Left ventricle myocardium superior (tissue), 1 donor: ENCODE measurements around the gene PGC. TPM values are rescaled to one million over a fixed set of nuclear protein-coding genes. Genes with fewer than 3 reads are reported as not detected.
A peak's percentile ranks its signal among the peaks of the same experiment; 100 is the strongest.

ENCODE experiments used
- ATAC-seq: fragments of 200-7000 bp; cut with Tn5 transposase; one replicate; pipeline ENCODE4 v1.9.1; 2020; ENCODE audit warnings: mild to moderate bottlenecking, moderate library complexity
- DNase-seq: peaks from one replicate; pipeline ENCODE4 v3.0.0-alpha.2; 2020
- intact Hi-C: fragments of 100-400 bp; cut with micrococcal nuclease; formaldehyde crosslinking; loops from one replicate; pipeline ENCODE4 v1.11.0; 2022
- total RNA-seq: library from RNA; stranded (reverse); fragmentation: NEBNext Ultra II Directional; extraction: Animal tissue kit (Norgen Biotek cat#: 25700); gene quantifications from one replicate; pipeline ENCODE4 v1.2.1, GENCODE V29; 2021
- donor health status: DM: no; HTN: yes; CAD: no; lungs with severe emphysema.

Gene PGC
- total RNA-seq, 1 donor from 2014 or later, result not detected

DNA sequence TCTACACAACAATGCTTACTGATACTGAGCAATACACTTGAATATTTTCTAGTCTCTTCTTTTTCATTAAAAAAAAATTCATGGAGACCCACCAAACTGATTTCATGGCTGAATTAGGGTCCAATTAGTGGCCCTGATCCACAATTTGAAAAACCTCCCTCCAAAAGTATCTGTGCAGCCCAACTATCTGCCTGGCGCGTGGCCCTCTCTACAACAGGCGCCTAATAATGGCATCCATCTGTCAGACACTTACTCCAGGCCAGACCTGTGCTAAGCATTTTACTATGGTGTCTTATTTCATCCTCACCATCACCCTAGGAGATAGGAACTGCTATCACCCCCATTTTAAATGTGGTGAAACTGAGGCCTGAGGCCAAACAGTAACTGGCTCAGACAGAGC is 25.8 kb downstream of the PGC start:
- ATAC-seq (no peak), DNase-seq (no peak)
- intact Hi-C loops, result no loop called here

DNA sequence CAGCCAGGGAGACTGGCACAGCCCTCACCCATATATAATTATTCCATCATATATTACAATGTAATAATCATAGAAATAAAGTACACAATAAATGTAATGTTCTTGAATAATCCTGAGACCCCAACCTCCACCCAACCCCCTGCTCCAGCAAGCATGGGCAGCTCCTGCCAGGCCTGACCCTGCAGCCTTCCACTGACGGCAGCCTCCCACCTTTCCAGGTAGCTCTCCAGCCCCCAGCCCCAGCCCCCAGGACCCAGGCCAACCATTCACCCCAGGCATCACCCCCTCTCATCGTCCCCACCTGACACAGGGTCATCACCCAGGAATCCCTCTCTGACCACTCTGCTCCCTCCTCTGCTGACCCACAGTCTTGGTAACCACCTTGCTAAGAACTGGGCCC is 26.4 kb downstream of the PGC start:
- intact Hi-C loops, result no loop called here
- DNase-seq, result no peak
- ATAC-seq, result no peak

DNA sequence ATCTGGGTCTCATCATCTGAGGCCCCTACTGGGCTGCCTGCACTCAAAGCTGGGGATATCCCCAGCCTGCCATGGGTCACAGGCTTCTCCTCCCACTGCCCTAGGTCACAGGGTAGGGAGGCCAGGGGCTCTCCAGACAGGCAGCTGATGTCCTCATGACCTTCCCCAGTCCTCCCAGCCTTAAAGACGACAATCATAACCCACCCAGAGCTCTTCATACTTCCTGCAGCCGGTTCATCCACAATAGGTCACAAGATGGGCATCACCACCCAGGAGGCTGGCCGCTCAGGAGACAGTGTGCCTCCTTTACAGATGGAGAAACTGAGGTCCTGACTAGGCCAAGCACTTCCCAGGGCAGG is 27.0 kb downstream of the PGC start:
- ATAC-seq (no peak), DNase-seq (no peak)
- intact Hi-C loops, result no loop called here

DNA sequence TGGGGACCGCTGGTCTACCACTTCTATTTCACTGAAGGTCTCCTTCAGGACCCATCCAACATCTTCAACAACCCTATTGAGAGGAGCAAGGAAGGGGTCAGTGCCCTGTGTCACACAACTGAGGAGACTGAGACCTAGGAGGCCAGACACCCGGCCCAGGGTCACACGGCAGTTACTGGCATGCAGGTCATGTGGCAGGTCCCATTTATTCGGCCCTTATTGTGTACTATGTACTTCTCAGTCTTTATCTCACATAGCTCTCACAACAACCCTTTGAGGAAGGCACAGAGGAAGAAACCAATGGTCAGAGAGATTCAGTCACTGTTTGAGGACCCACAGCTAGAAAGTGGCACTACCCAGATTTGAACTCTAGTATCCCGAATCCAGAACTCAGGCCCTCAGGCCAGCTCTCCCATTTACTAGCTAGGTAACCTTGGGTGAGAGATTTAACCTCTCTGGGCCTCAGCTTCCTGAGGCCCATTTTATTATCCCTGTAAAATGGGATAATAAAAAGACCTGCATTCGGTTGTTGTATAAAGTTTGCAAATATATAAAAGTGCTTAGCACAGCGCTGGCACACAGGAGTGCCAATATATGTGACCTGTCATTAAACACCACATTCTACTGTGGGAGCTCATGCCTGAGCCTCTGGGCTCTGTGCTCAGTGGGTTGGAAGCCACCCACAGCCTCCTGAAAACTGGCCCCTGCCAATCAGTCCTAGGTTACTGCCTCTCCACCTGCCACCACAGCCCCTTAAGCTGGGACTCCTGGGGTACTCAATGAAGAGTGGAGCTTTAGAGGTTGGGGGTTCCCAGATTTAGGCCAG is 27.5 kb downstream of the PGC start:
- ATAC-seq, result no peak
- DNase-seq, result no peak
- intact Hi-C loops, result no loop called here

DNA sequence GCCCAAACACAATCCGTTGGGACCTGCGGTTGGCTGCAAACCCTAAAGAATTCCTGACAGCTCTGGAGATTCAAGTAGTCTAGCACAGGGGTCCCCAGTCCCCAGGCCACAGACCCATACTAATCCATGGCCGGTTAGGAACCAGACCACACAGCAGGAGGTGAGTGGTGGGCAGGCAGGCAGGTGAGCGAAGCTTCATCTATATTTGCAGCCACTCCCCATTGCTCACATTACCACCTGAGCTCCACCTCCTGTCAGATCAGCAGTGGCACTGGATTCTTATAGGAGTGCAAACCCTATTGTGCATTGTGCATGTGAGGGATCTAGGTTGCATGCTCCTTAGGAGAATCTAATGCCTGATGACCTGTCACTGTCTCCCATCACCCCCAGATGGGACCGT is 28.4 kb downstream of the PGC start:
- intact Hi-C loops, result no loop called here
- no peak for DNase-seq
- ATAC-seq, result no peak

DNA sequence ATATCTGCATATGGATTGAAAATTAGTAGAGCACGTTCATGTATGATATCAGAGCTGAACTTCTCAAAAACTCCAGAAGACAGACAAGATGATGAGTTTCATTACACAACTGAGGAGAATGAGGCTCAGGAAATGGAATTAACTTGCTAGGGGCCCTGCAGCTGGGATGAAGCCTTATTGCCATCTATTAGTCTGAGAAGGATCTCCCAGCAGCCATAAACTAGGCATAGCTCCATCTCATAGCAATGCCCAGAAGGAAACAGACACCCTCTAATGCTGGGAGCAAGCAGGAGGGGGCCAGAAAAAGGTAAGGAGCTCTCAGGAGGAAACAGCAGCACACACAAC is 29.8 kb downstream of the PGC start:
- ATAC-seq, result no peak
- DNase-seq, result no peak
- intact Hi-C loops, result no loop called here

DNA sequence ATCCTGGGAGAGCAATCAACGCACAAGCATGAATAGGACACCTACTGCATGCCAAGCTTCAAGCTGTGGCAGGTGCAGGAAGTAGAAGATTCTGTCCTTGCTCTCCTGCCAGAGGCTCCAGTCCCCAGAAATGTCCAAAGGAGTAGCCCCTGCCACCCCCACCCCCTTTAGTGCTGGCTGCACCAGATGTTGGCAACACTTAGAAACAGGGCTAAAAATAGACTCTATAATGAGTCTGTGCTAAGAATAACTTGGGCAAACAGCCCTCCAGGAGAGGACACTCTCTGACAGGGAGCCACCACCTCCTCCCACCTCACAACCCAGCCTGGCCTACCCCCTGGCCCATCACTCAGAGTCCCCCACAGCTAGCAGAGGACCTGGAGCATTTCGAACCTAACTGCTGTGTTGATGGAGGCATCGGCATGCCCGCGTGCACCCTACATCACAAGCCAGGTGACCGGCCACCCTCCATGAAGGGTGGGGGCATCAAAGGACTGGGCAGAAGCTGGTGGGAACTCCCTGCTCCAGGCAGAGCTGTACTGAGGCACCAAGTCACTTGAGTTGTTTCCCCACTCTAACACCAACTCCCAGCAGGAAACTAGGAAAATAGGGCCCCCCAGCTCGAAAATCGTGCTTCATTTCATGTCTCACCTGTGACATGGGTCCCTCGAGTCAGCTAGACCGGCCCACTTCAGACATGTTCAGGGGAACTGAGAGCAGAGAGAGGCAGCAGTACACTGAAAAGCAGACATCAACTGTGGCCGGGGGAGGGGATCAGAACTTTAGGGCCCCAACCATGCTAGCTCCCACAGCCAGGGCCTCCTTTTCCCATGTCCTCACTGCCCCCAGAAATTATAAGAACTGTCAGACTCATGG is 30.4 kb downstream of the PGC start:
- DNase-seq (peak; percentile 63), ATAC-seq (peak; percentile 63)
- intact Hi-C loops, result no loop called here

DNA sequence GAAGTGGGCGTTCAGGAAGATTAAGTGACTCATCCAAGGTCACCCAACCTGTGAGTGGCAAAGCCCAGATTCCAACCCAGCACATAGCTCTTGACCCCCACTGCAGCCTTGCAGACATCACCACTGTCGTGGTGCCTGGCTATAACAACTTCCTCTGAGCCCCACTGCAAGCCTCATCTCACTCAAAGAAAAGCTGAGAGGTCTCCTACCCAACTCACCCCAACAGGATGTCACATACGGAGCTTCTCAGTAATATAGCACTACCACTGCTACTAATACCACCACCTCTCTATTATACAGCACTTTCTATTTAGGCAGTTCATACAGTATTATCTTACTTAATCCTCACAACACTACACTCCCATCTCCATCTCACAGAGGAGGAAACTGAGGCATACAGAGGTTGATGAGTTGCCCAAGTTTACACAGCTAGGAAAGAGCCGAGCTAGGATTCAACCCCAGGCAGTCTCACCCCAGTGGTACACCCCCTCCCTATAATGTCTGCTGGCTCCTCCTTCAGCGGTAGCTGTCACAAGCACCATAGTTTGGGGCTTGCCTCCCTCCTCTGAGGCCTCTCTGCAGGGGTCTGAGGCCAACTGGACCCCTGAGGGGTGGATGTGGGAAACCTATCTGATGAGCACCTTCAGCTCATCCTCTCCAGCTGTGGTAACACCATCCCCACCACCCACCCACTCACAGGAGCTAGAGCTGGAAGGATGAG is 31.2 kb downstream of the PGC start:
- ATAC-seq, result no peak
- no peak for DNase-seq
- intact Hi-C loops, result no loop called here

DNA sequence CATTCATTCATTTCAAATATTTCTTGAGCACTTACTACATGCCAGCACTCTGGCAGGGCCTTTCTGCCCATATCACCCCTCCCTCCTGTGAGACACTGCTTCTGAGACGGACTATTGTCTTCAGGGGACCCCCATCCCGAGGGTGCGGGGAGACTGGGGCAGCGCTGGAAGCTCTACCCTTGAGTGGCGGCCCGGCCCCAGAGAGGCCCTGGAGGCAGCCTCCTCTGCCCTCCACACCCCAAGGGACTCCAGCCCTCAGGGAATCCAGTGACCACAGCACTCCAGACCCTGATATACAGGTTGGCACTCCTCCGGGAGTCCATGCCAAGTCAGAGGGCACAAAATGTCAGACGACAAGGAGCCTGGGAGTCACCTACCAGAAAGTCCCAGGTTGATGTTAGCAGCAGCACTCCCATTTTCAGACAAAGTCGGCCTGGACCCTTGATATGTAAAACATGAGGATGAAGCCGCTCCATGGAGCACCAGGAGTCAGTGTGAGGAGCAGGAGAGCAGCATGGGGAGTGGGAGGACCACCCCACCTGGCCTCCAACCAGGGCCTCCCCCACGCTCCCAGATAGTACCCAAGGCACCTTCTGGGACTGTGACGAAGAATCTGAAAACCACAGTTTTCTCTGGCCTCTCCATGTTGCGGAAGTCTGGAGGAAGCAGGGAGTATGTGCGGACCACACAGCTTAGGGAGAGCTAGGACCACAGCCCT is 32.5 kb downstream of the PGC start:
- DNase-seq (peak; percentile 50), ATAC-seq (peak; percentile 0)
- intact Hi-C loops, result no loop called here

DNA sequence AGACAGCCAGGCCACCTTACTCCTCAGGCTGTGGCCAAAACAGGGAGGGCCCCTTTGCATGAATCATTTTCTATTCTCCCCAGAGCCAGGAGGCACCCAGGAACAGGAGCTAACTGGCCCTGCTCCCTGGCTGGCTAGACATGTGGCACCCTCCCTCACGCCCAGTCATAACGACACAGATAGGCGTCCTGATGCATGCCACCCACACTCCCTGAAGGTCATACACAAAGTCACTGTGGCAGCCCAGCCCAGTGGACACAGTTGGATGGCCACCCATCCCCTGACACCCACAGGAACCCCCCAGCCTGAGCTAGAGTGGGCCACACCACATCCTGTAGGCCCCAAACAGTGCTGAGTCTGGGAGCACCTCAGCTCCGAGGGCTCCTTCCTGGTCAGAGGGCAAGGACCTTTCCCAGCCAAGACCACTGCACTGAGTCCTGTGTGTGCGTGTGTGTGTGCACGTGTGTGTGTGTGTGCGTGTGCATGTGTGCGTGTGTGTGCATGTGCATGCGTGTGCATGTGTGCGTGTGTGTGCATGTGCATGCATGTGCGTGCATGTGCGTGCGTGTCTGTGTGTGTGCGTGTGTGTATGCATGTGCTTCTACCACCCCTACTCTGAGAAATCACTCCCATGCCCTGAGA is 33.4 kb downstream of the PGC start:
- ATAC-seq (peak; percentile 26), DNase-seq (peak; percentile 51)
- intact Hi-C loops, result no loop called here

DNA sequence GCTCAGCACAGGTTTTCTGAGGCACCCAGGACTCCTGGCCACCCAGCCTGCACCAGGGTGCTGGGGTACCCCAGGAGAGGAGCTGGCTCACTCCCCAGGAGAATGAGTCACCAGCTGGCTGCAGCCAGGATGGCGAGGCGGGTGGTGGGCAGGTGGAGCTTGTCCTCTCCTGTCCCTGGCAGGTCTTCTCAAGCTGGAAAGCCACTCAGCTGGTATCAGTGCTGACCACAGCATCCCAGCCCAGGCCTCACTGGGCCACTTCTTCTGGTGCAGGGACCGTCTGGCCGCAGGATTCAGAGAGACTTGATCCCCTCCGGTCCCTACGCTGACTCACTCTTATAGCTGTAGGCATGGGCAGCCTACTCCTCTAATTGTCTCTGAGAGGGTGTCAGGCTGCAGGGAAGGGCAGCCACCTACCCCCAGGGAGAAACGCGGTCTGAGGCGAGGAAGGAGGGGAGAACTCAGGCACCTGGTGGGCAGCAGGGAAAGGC is 34.0 kb downstream of the PGC start:
- DNase-seq, result peak; percentile 81
- intact Hi-C loops, result no loop called here
- peak; percentile 70 for ATAC-seq

DNA sequence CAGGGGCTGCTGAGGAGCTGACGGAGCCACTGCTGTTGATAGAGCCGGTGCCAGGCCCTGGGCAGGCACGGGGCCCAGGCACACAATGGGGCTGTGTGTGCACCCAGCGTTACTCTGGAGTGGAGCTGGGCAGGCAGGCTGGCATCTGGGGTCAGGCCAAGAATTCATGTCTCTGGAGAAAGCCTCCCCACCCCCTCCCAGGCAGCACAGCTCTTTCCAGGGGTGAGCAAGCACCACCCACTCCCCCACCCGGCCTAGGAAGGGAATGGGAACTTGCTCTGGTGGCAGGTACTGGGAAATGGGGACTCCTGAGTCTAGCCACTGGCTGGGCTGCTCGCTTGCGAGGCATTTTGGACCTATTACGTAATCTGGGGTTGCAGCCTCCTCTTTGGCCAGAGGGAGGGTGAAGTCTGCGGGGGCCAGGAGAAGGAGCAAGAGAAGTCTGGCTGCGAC is 34.5 kb downstream of the PGC start:
- intact Hi-C loops, result no loop called here
- peak; percentile 90 for DNase-seq
- ATAC-seq, result peak; percentile 77

DNA sequence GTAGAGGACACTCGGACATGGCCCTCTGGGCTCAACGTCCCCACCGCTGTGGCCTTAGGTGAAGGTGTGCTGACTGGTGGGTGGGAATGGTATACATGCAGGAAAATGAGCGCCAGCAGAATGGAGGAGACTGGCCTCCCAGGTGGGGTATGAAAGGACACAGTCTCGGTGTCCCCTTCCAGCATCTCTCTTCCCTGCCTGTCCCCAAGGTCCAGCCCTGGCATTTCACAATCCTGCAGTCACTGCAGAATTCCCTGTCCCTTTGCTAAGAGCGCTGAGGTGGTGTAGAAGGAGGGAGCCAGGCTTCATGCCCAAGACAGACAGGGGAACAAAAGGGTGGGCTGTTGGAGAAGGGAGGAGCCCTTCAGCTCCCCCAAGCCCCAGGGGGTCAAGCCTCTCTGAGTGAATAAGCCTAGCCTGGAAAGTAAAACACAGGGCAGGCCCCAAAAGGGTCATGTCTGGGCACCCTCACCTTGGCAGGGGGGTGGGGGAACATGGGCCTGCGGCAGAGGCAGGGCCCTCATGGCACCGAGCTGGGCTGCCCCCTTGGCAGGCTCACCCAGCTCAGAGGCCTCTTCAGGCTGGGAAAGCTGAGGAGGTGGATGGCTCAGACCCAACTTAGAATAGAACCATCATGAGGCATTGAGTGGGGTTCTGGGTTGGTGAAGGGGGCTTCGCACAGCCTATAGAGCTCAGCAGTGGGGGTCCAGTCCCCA is 35.7 kb downstream of the PGC start:
- no peak for DNase-seq
- no peak for ATAC-seq
- intact Hi-C loops, result no loop called here

DNA sequence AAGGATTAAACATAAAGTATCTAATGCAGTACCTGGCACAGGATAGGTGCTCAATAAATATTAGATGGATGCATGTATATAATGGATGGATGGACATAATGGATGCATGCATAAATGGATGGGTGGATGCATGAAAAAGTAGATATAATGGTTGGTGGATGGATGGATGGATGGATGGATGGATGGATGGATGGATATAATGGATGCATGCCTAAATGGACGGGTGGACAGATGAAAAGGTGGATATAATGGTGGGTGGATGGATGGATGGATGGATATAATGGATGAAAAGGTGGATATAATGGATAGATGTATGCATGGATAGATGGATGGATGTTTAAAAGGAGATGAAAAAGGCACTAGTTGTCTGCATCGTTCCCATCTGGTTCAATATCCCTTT is 37.8 kb downstream of the PGC start:
- intact Hi-C loops, result no loop called here

DNA sequence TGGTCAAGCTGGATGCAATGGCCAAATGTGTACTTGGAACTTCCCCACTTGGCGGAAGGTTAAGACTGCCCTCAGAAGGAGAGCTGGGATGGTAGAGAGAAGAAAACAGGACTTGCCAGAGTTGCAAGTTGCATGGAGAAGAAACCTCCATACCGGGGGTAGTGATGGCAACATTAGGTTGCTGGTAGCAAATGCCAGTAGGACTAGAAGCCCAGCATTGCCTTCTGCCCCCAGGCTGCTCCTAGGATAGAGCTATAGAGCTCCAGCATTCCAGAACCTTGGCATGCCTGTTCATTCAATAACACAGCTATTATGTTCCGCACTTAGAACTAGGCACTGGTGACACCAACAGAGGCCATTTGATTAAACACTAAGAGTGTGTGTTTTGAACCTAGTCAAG is 38.3 kb downstream of the PGC start:
- intact Hi-C loops, result no loop called here
- DNase-seq (no peak), ATAC-seq (no peak)

More for the DNA sequence above, 37.8 kb downstream of the PGC start:
- DNase-seq (no peak), ATAC-seq (no peak)

DNA sequence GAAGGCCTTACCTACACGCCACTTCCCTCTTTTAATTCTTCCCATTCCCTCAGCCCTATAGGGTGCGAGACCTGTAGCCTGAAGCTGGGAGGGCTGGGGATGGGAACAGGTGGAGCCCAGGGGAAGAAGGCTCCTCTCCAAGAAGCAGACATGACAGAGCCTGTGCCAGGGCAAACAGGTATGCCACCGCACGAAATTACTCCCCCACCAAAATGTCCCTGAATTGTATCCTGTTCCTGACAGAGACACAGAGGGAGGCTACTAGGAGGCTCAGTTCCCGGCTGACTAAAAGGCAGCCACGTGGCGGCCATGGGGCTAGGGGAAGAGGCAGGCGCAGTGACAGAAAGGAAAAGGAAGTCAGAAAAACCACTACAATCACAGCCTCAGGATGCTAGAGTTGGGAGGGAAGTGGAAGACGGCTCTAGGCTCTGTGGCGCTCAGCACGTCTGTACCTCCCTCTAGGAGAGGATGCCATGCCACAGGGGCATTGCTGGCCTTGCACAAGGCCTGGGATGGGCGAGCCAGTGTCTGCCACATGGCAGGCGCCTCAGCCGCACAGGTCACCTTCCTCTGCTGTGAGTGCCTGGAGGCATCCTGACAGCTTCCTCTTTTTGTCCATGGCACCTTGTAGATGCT is 39.5 kb downstream of the PGC start:
- DNase-seq (peak; percentile 63), ATAC-seq (no peak)

DNA sequence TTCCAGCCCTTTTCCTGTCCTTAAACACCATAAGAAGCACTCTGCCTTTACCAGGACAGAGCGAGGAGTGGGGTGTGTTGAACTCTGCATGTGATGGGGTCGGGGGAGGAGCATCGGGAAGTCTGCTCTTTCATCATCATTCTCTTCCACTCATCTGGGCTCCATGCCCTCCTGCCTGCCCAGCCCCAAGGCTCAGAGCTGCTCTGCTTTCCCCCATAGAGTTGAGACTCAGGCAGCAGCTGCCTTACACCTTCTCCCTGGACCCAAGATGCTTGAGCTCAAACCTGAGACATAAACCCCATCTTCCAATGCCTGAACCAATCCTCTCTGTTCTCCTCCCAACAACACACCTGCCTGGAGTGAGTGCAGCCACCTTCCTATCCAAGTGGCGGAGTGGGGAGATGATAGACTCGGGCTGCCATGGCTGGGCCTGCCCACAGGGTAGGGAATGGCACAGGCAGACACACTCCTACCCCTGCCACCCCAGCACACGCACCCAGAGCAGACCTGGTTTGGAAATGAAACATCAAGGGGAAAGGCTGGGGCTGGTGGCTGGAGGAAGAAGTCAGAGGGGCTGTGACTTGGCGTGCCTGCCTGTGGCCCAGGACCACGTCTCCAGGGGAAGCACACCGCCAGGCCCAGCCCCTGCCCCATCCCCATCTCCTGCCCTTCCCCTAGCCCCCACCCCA is 40.2 kb downstream of the PGC start:
- DNase-seq, result no peak
- intact Hi-C loops, result no loop called here
- peak; percentile 25 for ATAC-seq

More for the DNA sequence above, 39.5 kb downstream of the PGC start:
- intact Hi-C loops, result no loop called here
